GM12892 (cell line): ENCODE measurements around the gene NCR3LG1.

Experiments
- POLR2A ChIP-seq: IDR thresholded peaks from 2 replicates; pipeline ENCODE4 v1.6.1; 2011; ENCODE audit warnings: low read depth, low read length, control low read depth
- POLR2AphosphoS5 ChIP-seq: IDR thresholded peaks from 2 replicates; pipeline ENCODE4 v1.6.1; 2011; ENCODE audit warnings: low read depth, low read length, control low read depth

GRCh38 chr11:17411418-17411817, 59.8 kb downstream of the NCR3LG1 start:
- TF ChIP-seq POLR2AphosphoS5: no peak
- no peak for TF ChIP-seq POLR2A
